CD8-positive, alpha-beta memory T cell (primary cell): ENCODE measurements around the gene HOXB1. TPM values are rescaled to one million over a fixed set of nuclear protein-coding genes. Genes with fewer than 3 reads are reported as not detected.

Experiments used
- CTCF ChIA-PET: fragments of 350-600 bp; sonication (Branson Sonifier 250); formaldehyde crosslinking; loops from one replicate; lab custom pipeline; 2021; ENCODE audit warnings: antibody characterized with exemption; lab: Charles Lee
- POLR2A ChIA-PET: fragments of 350-600 bp; sonication (Branson Sonifier 250); formaldehyde crosslinking; loops from one replicate; lab custom pipeline; 2021; ENCODE audit warnings: antibody characterized with exemption; lab: Charles Lee
- DNase-seq, 5 donors: peaks; one replicate each; pipeline versions ENCODE4 v3.0.0 to v3.0.0-alpha.2; 2020 to 2022; ENCODE audit warnings: mixed read lengths in 1 of 5
- H3K27ac ChIP-seq: one replicate; pipeline ENCODE4 v1.7.0; 2013; ENCODE audit warnings: low read depth, mild to moderate bottlenecking, low read length, moderate library complexity
- H3K27me3 ChIP-seq: 2 replicates; pipeline ENCODE4 v1.7.0; 2013; ENCODE audit warnings: low read length, mild to moderate bottlenecking; ENCODE audit not compliant: insufficient read depth, poor library complexity, severe bottlenecking
- H3K36me3 ChIP-seq: 2 replicates; pipeline ENCODE4 v1.7.0; 2013; ENCODE audit warnings: mild to moderate bottlenecking, low read length, moderate library complexity; ENCODE audit not compliant: insufficient read depth
- H3K4me1 ChIP-seq: 2 replicates; pipeline ENCODE4 v1.7.0; 2013; ENCODE audit warnings: mild to moderate bottlenecking, low read length, moderate library complexity; ENCODE audit not compliant: insufficient read depth
- H3K4me3 ChIP-seq: 2 replicates; pipeline ENCODE4 v1.7.0; 2013; ENCODE audit warnings: mild to moderate bottlenecking, low read length
- H3K9me3 ChIP-seq: 2 replicates; pipeline ENCODE4 v1.7.0; 2013; ENCODE audit warnings: mild to moderate bottlenecking, low read length
- H3K27ac Mint-ChIP-seq, 8 donors: one replicate each; pipeline ENCODE4 v1.8.0; 2020 to 2021; ENCODE audit warnings: mixed read lengths in 8 of 8, mild to moderate bottlenecking in 6 of 8, inconsistent platforms in 3 of 8, moderate library complexity in 3 of 8
- H3K27me3 Mint-ChIP-seq, 2 donors: one replicate each; pipeline ENCODE4 v1.8.0; 2020 to 2021; ENCODE audit warnings: mixed read lengths in 2 of 2, mild to moderate bottlenecking in 1 of 2, moderate library complexity in 1 of 2
- H3K36me3 Mint-ChIP-seq, 3 donors: one replicate each; pipeline ENCODE4 v1.8.0; 2020 to 2021; ENCODE audit warnings: mixed read lengths in 3 of 3, inconsistent platforms in 1 of 3, mild to moderate bottlenecking in 1 of 3
- H3K4me1 Mint-ChIP-seq, 3 donors: one replicate each; pipeline ENCODE4 v1.8.0; 2020 to 2021; ENCODE audit warnings: mixed read lengths in 3 of 3, inconsistent platforms in 1 of 3, mild to moderate bottlenecking in 1 of 3
- H3K4me3 Mint-ChIP-seq, 7 donors: one replicate each; pipeline ENCODE4 v1.8.0; 2020 to 2021; ENCODE audit warnings: mixed read lengths in 7 of 7, mild to moderate bottlenecking in 6 of 7, moderate library complexity in 4 of 7, inconsistent platforms in 2 of 7
- H3K9me3 Mint-ChIP-seq, 5 donors: one replicate each; pipeline ENCODE4 v1.8.0; 2020 to 2022; ENCODE audit warnings: mixed read lengths in 5 of 5, mild to moderate bottlenecking in 3 of 5, moderate library complexity in 2 of 5, inconsistent platforms in 1 of 5
- polyA plus RNA-seq: library from polyadenylated mRNA; unstranded; fragments of 300-500 nt; fragmentation: Illumina TruSeq; gene quantifications from one replicate; pipeline ENCODE4 v1.2.3, GENCODE V29; 2021
- total RNA-seq, 2 experiments: library from RNA; stranded (reverse); gene quantifications; one replicate each; pipeline ENCODE4 v1.2.3, GENCODE V29; 2021

HOXB1 gene
- total RNA-seq (not detected), polyA plus RNA-seq (not detected)

DNA sequence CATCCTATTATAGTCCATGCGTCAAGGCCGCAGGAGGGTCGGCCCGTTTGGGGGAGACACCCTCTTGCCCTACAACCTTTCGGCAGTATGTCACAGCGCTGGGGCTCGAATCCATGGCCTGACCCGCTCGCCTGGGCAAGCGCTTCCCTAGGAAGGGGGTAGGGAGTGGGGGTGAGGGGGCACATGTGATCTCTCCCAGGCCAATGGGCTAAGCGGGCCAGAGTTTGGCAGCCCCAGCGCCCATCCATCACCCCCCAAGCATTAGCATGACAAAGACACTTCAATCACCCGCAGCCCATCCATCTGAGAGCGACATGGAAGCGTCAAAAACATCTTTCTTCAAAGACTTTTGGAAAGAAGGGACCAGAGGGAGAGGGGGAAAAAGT lies at the start of gene HOXB1:
TSS of gene HOXB1 (minus strand) at position 125 of the 386 bp plus-strand sequence. CDS start at position 18, 107 bp downstream.
- ChIA-PET POLR2A (no interaction called here), CTCF (no interaction called here)

DNA sequence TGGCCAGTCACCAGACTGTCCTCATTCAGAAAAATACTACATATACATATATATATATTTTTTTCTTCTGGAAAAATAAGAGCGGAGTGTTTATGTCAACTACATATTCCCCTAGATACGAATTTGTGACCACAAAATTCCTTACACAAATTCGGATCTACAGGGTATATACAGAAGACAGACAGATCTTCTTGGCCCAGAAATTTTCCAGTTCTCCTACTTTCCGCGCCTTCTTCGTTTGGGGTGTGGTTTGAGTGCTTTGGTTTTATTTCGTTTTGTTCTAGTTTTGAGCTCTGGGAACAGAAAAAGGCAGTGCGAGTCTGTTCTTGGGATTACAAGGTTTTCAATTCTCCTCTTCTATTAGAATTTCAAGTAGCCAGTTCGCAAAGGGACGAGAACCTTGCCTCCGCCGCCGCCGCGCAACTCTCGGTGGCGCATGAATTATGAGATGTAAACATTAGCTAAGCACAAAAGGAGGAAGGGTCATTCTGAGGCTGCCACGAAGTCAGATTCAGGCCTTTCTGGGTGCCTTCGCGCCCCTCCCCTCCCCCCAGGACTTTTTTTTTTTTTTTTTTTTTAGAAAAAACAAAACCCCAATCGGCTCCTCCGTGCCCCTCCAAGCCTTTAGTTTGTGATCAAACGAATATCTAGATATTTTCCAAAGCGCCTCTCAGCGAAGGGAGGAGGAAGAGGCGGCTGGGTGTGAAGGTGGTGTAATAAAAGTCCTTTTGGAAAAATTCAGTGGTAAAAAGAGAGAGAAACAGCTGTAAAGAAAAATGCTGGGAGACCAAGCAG lies 49.1 kb upstream of the HOXB1 start:
- H3K4me1 ChIP-seq, result peaks cover 30% of the 10 kb centered on the region
- DNase-seq, result no peak
- peaks cover 0 to 5% (median 0%) of the 10 kb centered on the region in 3 donors for H3K36me3 Mint-ChIP-seq
- H3K4me3 Mint-ChIP-seq, result peak overlapping the region; percentile 87 to 98 (median 96)
- peaks cover 34 to 55% of the 10 kb centered on the region in 2 donors for H3K27me3 Mint-ChIP-seq
- CTCF ChIA-PET, result no interaction called here
- H3K4me1 Mint-ChIP-seq, result peaks cover 25 to 57% (median 40%) of the 10 kb centered on the region in 3 donors
- H3K9me3 ChIP-seq, result no peaks in the 10 kb centered on the region
- H3K27ac ChIP-seq, result peak overlapping the region; percentile 81
- no peak overlapping the region for H3K4me3 ChIP-seq
- no peaks in the 10 kb centered on the region for H3K36me3 ChIP-seq
- peak overlapping the region in 3 of 8 donors; percentile 6 to 51 (median 8) for H3K27ac Mint-ChIP-seq
- POLR2A ChIA-PET, result interaction anchor here (0.7 kb wide), 1 partner anchor 59 kb away, joined by 11 read pairs; no protein-coding TSS in a partner anchor
- no peaks in the 10 kb centered on the region for H3K9me3 Mint-ChIP-seq
- peaks cover 44% of the 10 kb centered on the region for H3K27me3 ChIP-seq

More for the DNA sequence above, at the start of gene HOXB1:
- peaks cover 4% of the 10 kb centered on the region for H3K27me3 ChIP-seq
- H3K27ac Mint-ChIP-seq, result peak within 1 kb of the TSS in 1 of 8 donors; percentile 61
- peaks cover 16 to 19% of the 10 kb centered on the region in 2 donors for H3K27me3 Mint-ChIP-seq
- H3K27ac ChIP-seq, result no peak within 1 kb of the TSS
- peaks cover 4 to 10% (median 4%) of the 10 kb centered on the region in 3 donors for H3K4me1 Mint-ChIP-seq
- H3K4me1 ChIP-seq, result no peaks in the 10 kb centered on the region
- no peak within 1 kb of the TSS for H3K4me3 Mint-ChIP-seq
- no peak within 1 kb of the TSS for H3K4me3 ChIP-seq
- no peak for DNase-seq
- no peaks in the 10 kb centered on the region for H3K9me3 ChIP-seq
- H3K36me3 Mint-ChIP-seq, result peaks cover 0 to 5% (median 0%) of the 10 kb centered on the region in 3 donors
- H3K9me3 Mint-ChIP-seq, result no peaks in the 10 kb centered on the region
- no peaks in the 10 kb centered on the region for H3K36me3 ChIP-seq

DNA sequence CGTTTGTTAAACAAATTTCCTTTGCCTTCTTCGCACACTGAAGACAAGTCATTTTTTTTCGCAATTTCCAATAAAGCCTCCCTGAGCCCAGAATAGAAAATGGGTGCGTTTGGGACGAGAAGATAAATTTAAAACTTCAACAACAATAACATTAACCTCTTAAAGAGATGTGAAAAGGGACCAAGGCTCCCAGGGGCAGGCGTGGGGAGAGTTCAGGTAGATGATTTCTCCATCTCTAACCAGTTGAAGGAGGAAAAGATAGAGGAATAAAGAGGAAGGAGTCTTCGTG lies 48.6 kb upstream of the HOXB1 start:
- DNase-seq, result no peak
- no peaks in the 10 kb centered on the region for H3K9me3 ChIP-seq
- H3K9me3 Mint-ChIP-seq, result no peaks in the 10 kb centered on the region
- peaks cover 44% of the 10 kb centered on the region for H3K27me3 ChIP-seq
- peak overlapping the region; percentile 81 for H3K27ac ChIP-seq
- H3K4me3 Mint-ChIP-seq, result peak overlapping the region; percentile 87 to 98 (median 96)
- peak overlapping the region in 1 of 8 donors; percentile 90 for H3K27ac Mint-ChIP-seq
- peaks cover 29% of the 10 kb centered on the region for H3K4me1 ChIP-seq
- ChIA-PET POLR2A (no interaction called here), CTCF (interaction anchor here (1.2 kb wide), 1 partner anchor 11 kb away, joined by 3 read pairs; no protein-coding TSS in a partner anchor)
- H3K36me3 Mint-ChIP-seq, result peaks cover 0 to 5% (median 0%) of the 10 kb centered on the region in 3 donors
- peaks cover 34 to 54% of the 10 kb centered on the region in 2 donors for H3K27me3 Mint-ChIP-seq
- H3K4me3 ChIP-seq, result no peak overlapping the region
- H3K36me3 ChIP-seq, result no peaks in the 10 kb centered on the region
- peaks cover 23 to 52% (median 35%) of the 10 kb centered on the region in 3 donors for H3K4me1 Mint-ChIP-seq

GRCh38 chr17:48578616-48579470 lies 48.0 kb upstream of the HOXB1 start:
- ChIA-PET POLR2A (no interaction called here), CTCF (interaction anchor here (1.2 kb wide), 1 partner anchor 12 kb away, joined by 3 read pairs; no protein-coding TSS in a partner anchor)
- H3K27ac Mint-ChIP-seq, result peak overlapping the region in 7 of 8 donors; percentile 6 to 98 (median 85)
- peaks cover 0 to 5% (median 0%) of the 10 kb centered on the region in 3 donors for H3K36me3 Mint-ChIP-seq
- no peaks in the 10 kb centered on the region for H3K9me3 Mint-ChIP-seq
- H3K36me3 ChIP-seq, result no peaks in the 10 kb centered on the region
- peak overlapping the region; percentile 81 for H3K27ac ChIP-seq
- peak overlapping the region; percentile 82 for H3K4me3 ChIP-seq
- peaks cover 44% of the 10 kb centered on the region for H3K27me3 ChIP-seq
- peak overlapping the region; percentile 87 to 98 (median 96) for H3K4me3 Mint-ChIP-seq
- peaks cover 36 to 48% of the 10 kb centered on the region in 2 donors for H3K27me3 Mint-ChIP-seq
- peaks cover 29% of the 10 kb centered on the region for H3K4me1 ChIP-seq
- DNase-seq, result no peak
- H3K9me3 ChIP-seq, result no peaks in the 10 kb centered on the region
- peaks cover 23 to 52% (median 35%) of the 10 kb centered on the region in 3 donors for H3K4me1 Mint-ChIP-seq

DNA sequence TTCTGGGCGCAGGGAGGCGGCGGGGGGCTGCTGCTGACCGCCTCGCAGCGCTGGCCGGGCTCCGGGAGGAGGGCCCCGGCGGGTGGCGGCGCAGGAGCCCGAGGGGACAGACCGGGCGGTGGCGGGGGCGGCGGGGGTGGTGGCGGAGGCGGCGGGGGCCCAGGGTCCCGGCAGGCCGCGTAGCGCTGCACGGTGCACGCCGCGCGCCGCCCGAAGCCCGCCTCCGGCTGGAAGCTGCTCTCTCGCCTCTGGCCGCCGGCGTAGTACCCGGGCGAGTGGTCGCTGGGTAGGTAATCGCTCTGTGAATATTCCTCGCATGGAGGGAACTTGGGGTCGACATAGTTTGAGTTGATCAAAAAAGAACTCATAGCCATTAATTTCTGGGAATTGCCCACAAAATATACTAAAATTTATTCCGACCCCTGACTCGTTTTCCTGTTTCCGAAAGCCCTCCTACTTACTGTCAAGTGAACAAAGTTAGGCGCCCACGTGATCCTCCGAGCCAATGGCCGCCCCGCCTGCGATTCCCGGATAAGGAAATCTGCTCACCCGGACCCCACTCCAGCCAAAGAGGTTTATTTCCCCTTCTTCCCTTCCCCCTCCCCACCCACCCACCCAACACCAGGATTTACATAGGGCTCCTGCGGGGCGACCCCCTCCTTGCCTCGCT lies 47.3 kb upstream of the HOXB1 start, which contains the start of gene HOXB4:
TSS of gene HOXB4 (minus strand) at position 405 of the 670 bp plus-strand sequence. CDS start at position 374, 31 bp downstream.
- Mint-ChIP-seq H3K4me3 (peak within 1 kb of the TSS; percentile 87 to 98 (median 96)), H3K27ac (peak within 1 kb of the TSS; percentile 6 to 98 (median 89)), H3K36me3 (peaks cover 0 to 7% (median 0%) of the 10 kb centered on the region in 3 donors), H3K9me3 (no peaks in the 10 kb centered on the region), H3K27me3 (peaks cover 36 to 43% of the 10 kb centered on the region in 2 donors), H3K4me1 (peaks cover 23 to 55% (median 35%) of the 10 kb centered on the region in 3 donors)
- peak within 1 kb of the TSS; percentile 81 for H3K27ac ChIP-seq
- peaks cover 44% of the 10 kb centered on the region for H3K27me3 ChIP-seq
- H3K4me3 ChIP-seq, result peak within 1 kb of the TSS; percentile 82
- no peaks in the 10 kb centered on the region for H3K9me3 ChIP-seq
- peaks cover 29% of the 10 kb centered on the region for H3K4me1 ChIP-seq
- DNase-seq, result peak; percentile 65 to 85 (median 73)
- ChIA-PET POLR2A (interaction anchor here (0.6 to 1.5 kb wide), 4 partner anchors 17 to 36 kb away, joined by 3 to 4 read pairs (median 4); no protein-coding TSS in a partner anchor), CTCF (interaction anchor here (1.0 to 1.2 kb wide), 2 partner anchors 13 to 15 kb away, joined by 3 read pairs; partner anchors contain the start of gene HOXB5)
- H3K36me3 ChIP-seq, result no peaks in the 10 kb centered on the region

DNA sequence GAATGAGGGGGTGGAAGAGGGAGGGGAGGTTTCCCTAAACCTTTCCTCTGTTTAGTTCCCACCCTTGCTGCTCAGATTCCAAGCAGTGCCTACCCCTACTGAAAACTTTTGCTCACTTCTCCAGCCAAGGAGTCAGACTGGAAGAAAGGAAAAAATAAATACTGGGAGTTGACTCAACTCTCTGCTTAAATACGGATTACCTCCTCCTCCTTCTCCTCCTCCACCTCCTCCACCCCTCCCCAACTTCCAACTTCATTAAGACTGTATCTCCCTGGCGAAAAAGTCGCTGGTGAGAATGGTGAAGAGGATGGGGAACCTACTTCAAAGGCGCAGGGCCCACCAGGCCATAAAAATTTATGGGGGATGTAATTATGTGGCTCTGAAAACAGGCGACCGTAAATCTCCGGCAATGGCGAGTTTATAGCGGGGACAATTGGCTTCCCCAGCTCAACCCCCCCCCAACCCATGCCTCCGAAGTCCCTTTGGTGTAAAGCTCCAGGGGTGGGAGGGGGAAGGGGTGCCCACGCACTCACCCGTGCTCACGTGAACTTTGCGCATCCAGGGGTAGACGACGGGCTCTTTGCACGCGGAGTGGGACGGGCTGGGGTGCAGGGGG lies 46.6 kb upstream of the HOXB1 start:
- Histone ChIP-seq H3K4me1 (peaks cover 28% of the 10 kb centered on the region), H3K27ac (peak overlapping the region; percentile 72), H3K36me3 (no peaks in the 10 kb centered on the region), H3K27me3 (peaks cover 39% of the 10 kb centered on the region), H3K4me3 (peak overlapping the region; percentile 45), H3K9me3 (no peaks in the 10 kb centered on the region)
- DNase-seq, result peak in 1 of 5 donors; percentile 58
- ChIA-PET CTCF (interaction anchor here (1.0 kb wide), 1 partner anchor 16 kb away, joined by 3 read pairs; the partner anchor contains the start of gene HOXB5), POLR2A (interaction anchor here (0.6 to 1.5 kb wide), 4 partner anchors 18 to 36 kb away, joined by 3 to 4 read pairs (median 4); no protein-coding TSS in a partner anchor)
- Mint-ChIP-seq H3K36me3 (peaks cover 0 to 7% (median 0%) of the 10 kb centered on the region in 3 donors), H3K27ac (peak overlapping the region in 6 of 8 donors; percentile 24 to 88 (median 66)), H3K27me3 (peaks cover 30 to 37% of the 10 kb centered on the region in 2 donors), H3K9me3 (no peaks in the 10 kb centered on the region), H3K4me1 (peaks cover 22 to 52% (median 32%) of the 10 kb centered on the region in 3 donors), H3K4me3 (peak overlapping the region; percentile 79 to 90 (median 84))
